Fibroblast of lung (primary cell): ENCODE measurements around the gene ACTR1A.

Experiments
- EZH2 ChIP-seq: IDR thresholded peaks from 2 replicates; pipeline ENCODE4 v1.5.1; 2012; ENCODE audit warnings: low read length, control low read depth, mild to moderate bottlenecking; ENCODE audit errors: missing control alignments
- TF ChIP-seq, protein P1 (sequence below), 2 donors: IDR thresholded peaks in 1 of 2; conservative IDR thresholded peaks in 1 of 2; 1 replicate in 1 of 2; 2 replicates in 1 of 2; pipeline ENCODE4 v1.5.1; 2011 to 2012; ENCODE audit warnings: low read length in 2 of 2, control low read depth in 1 of 2, inconsistent platforms in 1 of 2, low read depth in 1 of 2, mild to moderate bottlenecking in 1 of 2

DNA sequence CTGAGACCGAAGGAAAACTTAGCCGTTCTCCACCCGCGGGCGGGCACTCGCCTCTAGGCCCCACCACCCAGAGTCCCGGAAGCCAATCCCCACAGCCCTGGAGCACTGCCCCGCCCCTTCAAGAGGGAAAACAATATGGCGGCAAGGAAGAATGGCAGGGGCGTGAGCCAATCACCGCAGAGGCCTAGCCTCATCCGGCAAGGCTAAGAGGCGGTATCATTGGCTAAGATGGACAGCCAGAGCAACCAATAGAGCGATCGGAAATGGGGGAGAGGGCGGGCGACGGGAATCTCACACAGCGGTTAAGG lies 529 bp downstream of the ACTR1A start:
- TF ChIP-seq, protein P1, sequence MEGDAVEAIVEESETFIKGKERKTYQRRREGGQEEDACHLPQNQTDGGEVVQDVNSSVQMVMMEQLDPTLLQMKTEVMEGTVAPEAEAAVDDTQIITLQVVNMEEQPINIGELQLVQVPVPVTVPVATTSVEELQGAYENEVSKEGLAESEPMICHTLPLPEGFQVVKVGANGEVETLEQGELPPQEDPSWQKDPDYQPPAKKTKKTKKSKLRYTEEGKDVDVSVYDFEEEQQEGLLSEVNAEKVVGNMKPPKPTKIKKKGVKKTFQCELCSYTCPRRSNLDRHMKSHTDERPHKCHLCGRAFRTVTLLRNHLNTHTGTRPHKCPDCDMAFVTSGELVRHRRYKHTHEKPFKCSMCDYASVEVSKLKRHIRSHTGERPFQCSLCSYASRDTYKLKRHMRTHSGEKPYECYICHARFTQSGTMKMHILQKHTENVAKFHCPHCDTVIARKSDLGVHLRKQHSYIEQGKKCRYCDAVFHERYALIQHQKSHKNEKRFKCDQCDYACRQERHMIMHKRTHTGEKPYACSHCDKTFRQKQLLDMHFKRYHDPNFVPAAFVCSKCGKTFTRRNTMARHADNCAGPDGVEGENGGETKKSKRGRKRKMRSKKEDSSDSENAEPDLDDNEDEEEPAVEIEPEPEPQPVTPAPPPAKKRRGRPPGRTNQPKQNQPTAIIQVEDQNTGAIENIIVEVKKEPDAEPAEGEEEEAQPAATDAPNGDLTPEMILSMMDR (conservative IDR thresholded peaks at IDR 0.05 in 1 of 2, IDR thresholded peaks at IDR 0.05 in 1 of 2; ENCODE audit: low read depth in 1 of 2, low read length in 2 of 2): no peak
- TF ChIP-seq EZH2: no peak
